SK-N-SH treated with all-trans-retinoic acid at 6 μM for 48 hours (cell line): ENCODE measurements around the gene GLIS1.

Experiments
- ATAC-seq: fragments of 200-7000 bp; cut with Tn5 transposase; 3 replicates; pipeline ENCODE4 v1.9.1; 2020; ENCODE audit warnings: mild to moderate bottlenecking, moderate library complexity
- CREB5 ChIP-seq: fragments of 250-450 bp; sonication (Bioruptor Pico); IDR thresholded peaks from 2 replicates; pipeline ENCODE4 v1.5.1; 2020; ENCODE audit warnings: low read depth, mild to moderate bottlenecking, moderate library complexity
- CSDC2 ChIP-seq: fragments of 250-450 bp; sonication (Bioruptor Pico); IDR thresholded peaks from 2 replicates; pipeline ENCODE4 v1.5.0; 2020; ENCODE audit warnings: mild to moderate bottlenecking, moderate library complexity
- CSRNP3 ChIP-seq: fragments of 250-450 bp; sonication (Bioruptor Pico); IDR thresholded peaks from 2 replicates; pipeline ENCODE4 v1.5.1; 2021; ENCODE audit warnings: mild to moderate bottlenecking, moderate library complexity
- GLIS3 ChIP-seq: fragments of 250-450 bp; sonication (Bioruptor Pico); IDR thresholded peaks from 2 replicates; pipeline ENCODE4 v1.5.0; 2020; ENCODE audit warnings: mild to moderate bottlenecking, moderate library complexity
- ISL1 ChIP-seq: fragments of 250-450 bp; sonication (Bioruptor Pico); IDR thresholded peaks from 2 replicates; pipeline ENCODE4 v2.1.2; 2022; ENCODE audit warnings: mild to moderate bottlenecking, moderate library complexity
- OSR1 ChIP-seq: fragments of 250-450 bp; sonication (Bioruptor Pico); IDR thresholded peaks from 2 replicates; pipeline ENCODE4 v1.8.0; 2022; ENCODE audit warnings: moderate library complexity, mild to moderate bottlenecking, inconsistent platforms
- POU6F1 ChIP-seq: fragments of 250-450 bp; sonication (Bioruptor Pico); IDR thresholded peaks from 2 replicates; pipeline ENCODE4 v1.8.0; 2021; ENCODE audit warnings: low read depth, mild to moderate bottlenecking, moderate library complexity, borderline replicate concordance
- PPARA ChIP-seq: fragments of 250-450 bp; sonication (Bioruptor Pico); IDR thresholded peaks from 2 replicates; pipeline ENCODE4 v1.5.0; 2020; ENCODE audit warnings: mild to moderate bottlenecking, borderline replicate concordance
- RARB ChIP-seq: fragments of 250-450 bp; sonication (Bioruptor Pico); IDR thresholded peaks from 2 replicates; pipeline ENCODE4 v1.8.0; 2021; ENCODE audit warnings: mild to moderate bottlenecking, moderate library complexity
- SNAI2 ChIP-seq: fragments of 250-450 bp; sonication (Bioruptor Pico); IDR thresholded peaks from 2 replicates; pipeline ENCODE4 v1.5.0; 2020; ENCODE audit warnings: mild to moderate bottlenecking, moderate library complexity
- TCF4 ChIP-seq: fragments of 250-450 bp; sonication (Bioruptor Pico); IDR thresholded peaks from 2 replicates; pipeline ENCODE4 v1.8.0; 2021; ENCODE audit warnings: mild to moderate bottlenecking, moderate library complexity, borderline replicate concordance
- TOX ChIP-seq: fragments of 250-450 bp; sonication (Bioruptor Pico); IDR thresholded peaks from 2 replicates; pipeline ENCODE4 v1.8.0; 2021; ENCODE audit warnings: mild to moderate bottlenecking, moderate library complexity, borderline replicate concordance
- ZC3H10 ChIP-seq: fragments of 250-450 bp; sonication (Bioruptor Pico); IDR thresholded peaks from 2 replicates; pipeline ENCODE4 v1.5.1; 2021; ENCODE audit warnings: mild to moderate bottlenecking, moderate library complexity
- ZFP3 ChIP-seq: fragments of 250-450 bp; sonication (Bioruptor Pico); IDR thresholded peaks from 2 replicates; pipeline ENCODE4 v1.5.0; 2020; ENCODE audit warnings: mild to moderate bottlenecking, moderate library complexity
- ZFP30 ChIP-seq: fragments of 450-650 bp; formaldehyde crosslinking; IDR thresholded peaks from 2 replicates; pipeline ENCODE4 v1.5.0; 2022; ENCODE audit warnings: mild to moderate bottlenecking, moderate library complexity
- ZNF565 ChIP-seq: fragments of 450-650 bp; formaldehyde crosslinking; conservative IDR thresholded peaks from 2 replicates; pipeline ENCODE4 v1.5.0; 2020; ENCODE audit warnings: low read depth, mild to moderate bottlenecking, moderate library complexity
- ZNF70 ChIP-seq: fragments of 450-650 bp; formaldehyde crosslinking; IDR thresholded peaks from 2 replicates; pipeline ENCODE4 v1.5.0; 2020; ENCODE audit warnings: mild to moderate bottlenecking, moderate library complexity
- TF ChIP-seq, protein P1 (sequence below): fragments of 250-450 bp; sonication (Bioruptor Pico); IDR thresholded peaks from 2 replicates; pipeline ENCODE4 v1.5.0; 2020; ENCODE audit warnings: mild to moderate bottlenecking, moderate library complexity

Gene GLIS1

DNA sequence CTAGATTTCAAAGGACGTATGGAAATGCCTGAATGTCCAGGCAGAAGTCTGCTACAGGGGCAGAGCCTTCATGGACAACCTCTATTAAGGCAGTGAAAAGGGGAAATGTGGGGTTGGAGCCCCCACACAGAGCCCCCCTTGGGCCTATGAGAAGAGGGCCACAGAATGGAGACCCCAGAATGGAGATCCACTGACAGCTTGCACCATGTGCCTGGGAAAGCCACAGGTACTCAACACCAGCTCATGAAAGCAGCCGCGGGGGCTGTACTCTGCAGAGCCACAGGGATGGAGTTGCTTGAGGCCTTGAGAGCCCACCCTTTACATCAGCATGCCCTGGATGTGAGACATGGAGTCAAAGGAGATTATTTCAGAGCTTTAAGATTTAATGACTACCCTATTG lies 171.1 kb downstream of the GLIS1 start (continued):
- TF ChIP-seq CSRNP3 (CRISPR knock-in tag) = no peak
- no peak for TF ChIP-seq OSR1 (CRISPR knock-in tag)
- no peak for TF ChIP-seq SNAI2 (CRISPR knock-in tag)
- TF ChIP-seq, protein P1, sequence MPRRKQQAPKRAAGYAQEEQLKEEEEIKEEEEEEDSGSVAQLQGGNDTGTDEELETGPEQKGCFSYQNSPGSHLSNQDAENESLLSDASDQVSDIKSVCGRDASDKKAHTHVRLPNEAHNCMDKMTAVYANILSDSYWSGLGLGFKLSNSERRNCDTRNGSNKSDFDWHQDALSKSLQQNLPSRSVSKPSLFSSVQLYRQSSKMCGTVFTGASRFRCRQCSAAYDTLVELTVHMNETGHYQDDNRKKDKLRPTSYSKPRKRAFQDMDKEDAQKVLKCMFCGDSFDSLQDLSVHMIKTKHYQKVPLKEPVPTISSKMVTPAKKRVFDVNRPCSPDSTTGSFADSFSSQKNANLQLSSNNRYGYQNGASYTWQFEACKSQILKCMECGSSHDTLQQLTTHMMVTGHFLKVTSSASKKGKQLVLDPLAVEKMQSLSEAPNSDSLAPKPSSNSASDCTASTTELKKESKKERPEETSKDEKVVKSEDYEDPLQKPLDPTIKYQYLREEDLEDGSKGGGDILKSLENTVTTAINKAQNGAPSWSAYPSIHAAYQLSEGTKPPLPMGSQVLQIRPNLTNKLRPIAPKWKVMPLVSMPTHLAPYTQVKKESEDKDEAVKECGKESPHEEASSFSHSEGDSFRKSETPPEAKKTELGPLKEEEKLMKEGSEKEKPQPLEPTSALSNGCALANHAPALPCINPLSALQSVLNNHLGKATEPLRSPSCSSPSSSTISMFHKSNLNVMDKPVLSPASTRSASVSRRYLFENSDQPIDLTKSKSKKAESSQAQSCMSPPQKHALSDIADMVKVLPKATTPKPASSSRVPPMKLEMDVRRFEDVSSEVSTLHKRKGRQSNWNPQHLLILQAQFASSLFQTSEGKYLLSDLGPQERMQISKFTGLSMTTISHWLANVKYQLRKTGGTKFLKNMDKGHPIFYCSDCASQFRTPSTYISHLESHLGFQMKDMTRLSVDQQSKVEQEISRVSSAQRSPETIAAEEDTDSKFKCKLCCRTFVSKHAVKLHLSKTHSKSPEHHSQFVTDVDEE (CRISPR knock-in tag) = no peak
- TF ChIP-seq ZC3H10 = no peak
- TF ChIP-seq TOX (CRISPR knock-in tag) = no peak
- TF ChIP-seq, all 23 proteins: peak for 0

DNA sequence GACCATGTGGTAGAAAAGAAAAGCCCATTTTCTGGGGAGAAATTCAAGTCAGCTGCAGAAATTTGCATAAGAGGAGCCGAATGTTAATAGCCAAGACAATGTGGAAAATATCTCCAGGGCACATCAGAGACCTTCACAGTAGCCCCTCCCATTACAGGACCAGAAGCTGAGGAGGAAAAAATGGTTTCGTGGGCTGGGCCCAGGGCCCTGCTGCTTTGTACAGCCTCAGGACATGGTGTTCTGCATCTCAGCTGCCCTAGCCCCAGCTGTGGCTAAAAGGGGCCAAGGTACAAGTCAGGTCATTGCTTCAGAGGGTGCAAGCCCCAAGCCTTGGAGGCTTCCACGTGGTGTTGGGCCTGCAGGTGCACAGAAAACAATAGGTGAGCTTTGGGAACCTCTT lies 171.5 kb downstream of the GLIS1 start:
- TF ChIP-seq PPARA (CRISPR knock-in tag) (no peak), GLIS3 (CRISPR knock-in tag) (no peak), ZFP3 (CRISPR knock-in tag) (no peak), ISL1 (no peak), CSRNP3 (CRISPR knock-in tag) (no peak), CSDC2 (CRISPR knock-in tag) (no peak), ZNF565 (no peak), ZC3H10 (no peak), RARB (CRISPR knock-in tag) (no peak), POU6F1 (CRISPR knock-in tag) (no peak), TOX (CRISPR knock-in tag) (no peak), SNAI2 (CRISPR knock-in tag) (no peak), ZFP30 (no peak), ZNF70 (CRISPR knock-in tag) (no peak), TCF4 (CRISPR knock-in tag) (no peak), CREB5 (no peak)
- ATAC-seq = no peak

DNA sequence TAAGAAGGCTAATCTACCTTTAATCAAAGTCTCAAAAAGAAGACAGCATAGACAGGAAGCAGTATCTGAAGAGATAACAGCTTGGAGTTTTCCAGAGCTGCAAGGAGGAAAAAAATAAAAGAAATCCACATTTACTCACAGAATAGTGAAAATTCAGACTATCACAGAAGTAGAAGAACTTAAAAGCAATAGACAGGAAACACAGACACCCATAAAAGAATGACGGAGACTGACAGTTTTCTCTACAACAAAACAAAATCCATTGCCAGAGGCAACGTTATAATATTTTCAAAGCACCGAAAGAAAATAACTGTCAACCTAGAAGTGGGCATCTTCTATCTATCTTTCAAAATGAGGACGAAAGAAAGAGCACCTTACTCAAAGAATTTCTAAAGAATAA lies 175.4 kb downstream of the GLIS1 start:
- ATAC-seq = no peak
- TF ChIP-seq, protein P1 (CRISPR knock-in tag) = no peak
- TF ChIP-seq GLIS3 (CRISPR knock-in tag) (no peak), TOX (CRISPR knock-in tag) (no peak), SNAI2 (CRISPR knock-in tag) (no peak), ZNF565 (no peak), CSRNP3 (CRISPR knock-in tag) (no peak)
